ENCODE results near the gene ZMYND11.

Gene ZMYND11

DNA sequence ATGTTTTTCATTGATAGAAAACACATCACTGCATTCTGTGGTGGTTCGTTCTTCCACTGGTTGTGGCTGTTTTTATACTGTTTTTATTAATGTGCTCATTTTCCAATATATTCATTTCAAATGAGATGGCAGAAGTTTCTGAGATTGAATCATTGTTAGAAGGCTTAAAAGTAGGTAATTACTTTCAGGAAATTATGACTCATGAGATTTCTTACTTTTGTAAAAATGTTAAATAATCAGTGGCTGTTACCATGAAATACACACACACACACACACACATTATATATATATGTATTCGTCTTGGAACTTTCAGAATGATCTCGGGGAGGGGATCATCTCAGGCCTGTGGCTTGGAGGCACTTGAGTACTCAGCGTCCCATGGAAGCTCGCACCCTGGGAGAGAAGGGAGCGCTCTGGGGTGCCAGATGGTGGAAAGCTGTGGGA, 66.1 kb downstream of the ZMYND11 start:
- no peak for DNase-seq

GRCh38 chr10:208616-209015, 73.4 kb downstream of the ZMYND11 start:
- DNase-seq: no peak

- DNase-seq: no peak
Measured at GRCh38 chr10:209357-209756, 74.1 kb downstream of the ZMYND11 start.

DNA sequence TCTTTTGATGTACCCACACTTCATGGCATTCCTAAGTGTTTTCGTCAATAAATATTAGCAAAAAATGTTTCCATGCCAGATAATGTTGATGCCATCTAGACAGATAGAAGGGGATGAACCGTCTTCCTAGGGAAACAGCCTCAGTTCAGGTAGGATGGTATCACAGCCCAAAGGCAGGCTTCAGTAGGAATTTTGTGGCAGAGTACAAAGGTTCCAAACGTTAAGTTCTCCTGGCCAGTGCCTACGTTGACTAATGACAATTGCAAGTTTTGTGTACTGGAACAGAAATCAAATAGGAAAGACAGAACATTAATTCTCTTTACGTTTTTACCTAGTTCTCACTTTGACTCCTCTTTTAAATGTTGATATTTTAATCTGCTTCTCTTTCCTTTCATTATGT, 75.0 kb downstream of the ZMYND11 start:
- no peak for DNase-seq

DNA sequence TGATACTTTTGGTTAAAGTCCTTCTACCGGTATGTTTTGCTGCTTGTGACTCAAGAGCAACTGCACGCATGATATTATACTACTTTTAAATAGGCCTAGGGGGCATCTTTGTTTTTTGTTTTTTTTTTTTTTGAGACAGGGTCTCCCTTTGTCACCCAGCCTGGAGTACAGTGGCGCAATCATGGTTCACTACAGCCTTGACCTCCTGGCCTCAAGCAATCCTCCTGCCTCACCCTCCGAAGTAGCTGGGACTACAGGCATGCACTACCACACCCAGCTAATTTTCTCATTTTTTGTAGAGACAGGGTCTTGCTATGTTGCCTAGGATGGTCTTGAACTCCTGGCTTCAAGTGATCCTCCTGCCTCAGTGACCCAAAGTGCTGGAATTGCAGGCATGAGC, 80.2 kb downstream of the ZMYND11 start:
- DNase-seq: no peak

DNA sequence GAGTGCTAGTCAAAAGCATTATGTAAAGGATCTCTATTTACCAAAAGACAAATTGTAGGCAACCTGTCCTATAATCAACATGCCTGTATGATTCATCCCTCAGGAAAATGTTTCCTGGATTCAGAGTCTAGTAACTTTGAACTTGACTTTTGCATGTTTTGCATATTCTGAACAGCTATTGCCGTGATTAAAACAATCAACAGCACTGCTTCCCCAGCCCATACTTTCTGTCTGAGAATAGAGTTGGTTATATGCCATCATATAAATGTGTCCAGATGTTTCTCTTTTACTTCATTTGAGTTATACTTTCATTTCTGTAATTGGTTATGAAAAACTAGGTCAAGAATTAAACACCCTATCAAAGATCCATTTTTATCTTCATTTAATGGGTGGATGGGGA, 83.5 kb downstream of the ZMYND11 start:
- DNase-seq: no peak

- no peak for DNase-seq
Measured at GRCh38 chr10:219731-220472, 84.6 kb downstream of the ZMYND11 start.

- DNase-seq: no peak
Measured at GRCh38 chr10:224571-224970, 89.3 kb downstream of the ZMYND11 start.

- DNase-seq: no peak
Measured at GRCh38 chr10:226018-226417, 90.8 kb downstream of the ZMYND11 start.

DNA sequence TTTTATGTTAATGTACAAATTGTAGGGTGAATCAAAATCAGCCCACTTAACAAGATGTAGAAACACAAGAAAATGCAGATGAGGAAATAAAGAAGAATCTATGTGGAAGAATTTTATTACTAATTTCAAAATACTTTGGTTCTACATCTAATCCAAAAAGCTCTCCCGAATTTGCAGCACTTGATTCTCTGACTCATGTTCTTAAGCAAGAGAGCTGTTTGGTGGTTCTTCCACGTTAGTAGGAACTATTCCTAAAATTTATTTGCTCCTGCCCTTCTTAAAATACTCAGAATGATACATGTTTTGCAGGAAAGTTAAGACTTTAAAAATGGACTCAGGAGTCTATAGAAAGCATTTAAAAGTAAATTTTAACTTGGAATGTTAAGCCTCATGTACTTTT, 91.8 kb downstream of the ZMYND11 start:
- DNase-seq: no peak

- DNase-seq: no peak
Measured at GRCh38 chr10:228366-228765, 93.1 kb downstream of the ZMYND11 start.

- no peak for DNase-seq
Measured at GRCh38 chr10:230758-231157, 95.5 kb downstream of the ZMYND11 start.

DNA sequence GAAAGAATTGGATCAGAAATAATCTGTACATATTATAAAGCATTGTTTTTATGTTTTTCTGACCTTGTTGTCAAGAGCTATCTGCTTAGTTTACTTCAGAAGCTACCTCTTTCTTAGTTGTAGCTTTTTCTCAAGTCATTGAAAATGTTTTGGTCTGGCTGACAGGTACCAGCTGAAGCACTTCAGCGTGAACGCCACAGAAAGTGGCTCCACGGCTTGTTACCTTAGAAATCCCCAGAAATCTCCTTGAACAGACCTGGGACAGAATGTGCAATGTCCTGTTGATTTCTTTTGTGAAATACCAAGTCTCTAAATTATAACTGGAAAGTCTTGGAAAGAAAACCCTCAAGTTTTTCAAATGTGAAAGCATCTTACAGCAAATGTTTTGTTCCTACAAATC, 96.8 kb downstream of the ZMYND11 start:
- DNase-seq: no peak

GRCh38 chr10:232878-233277, 97.6 kb downstream of the ZMYND11 start:
- DNase-seq: no peak

GRCh38 chr10:234708-235406, 99.6 kb downstream of the ZMYND11 start:
- DNase-seq: no peak

- DNase-seq: no peak
Measured at GRCh38 chr10:235915-236314, 100.7 kb downstream of the ZMYND11 start.

DNA sequence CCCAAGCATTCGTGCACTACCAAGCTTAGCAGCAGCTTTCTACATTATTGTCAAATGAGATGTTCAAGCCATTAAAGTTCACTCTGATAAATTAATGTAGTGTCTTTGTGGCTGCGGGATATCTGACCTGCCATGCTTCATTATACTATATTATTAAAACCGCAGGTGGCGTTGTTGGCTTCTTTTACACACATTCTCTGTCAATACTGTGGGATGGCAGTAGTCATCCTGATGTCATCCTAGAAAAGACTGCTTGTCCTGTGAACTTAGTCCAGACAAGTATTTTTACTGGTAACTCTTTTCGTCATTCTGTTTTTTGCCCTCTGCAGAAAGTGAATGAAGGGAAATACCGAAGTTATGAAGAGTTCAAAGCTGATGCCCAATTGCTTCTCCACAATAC, 103.9 kb downstream of the ZMYND11 start:
- DNase-seq: no peak

DNA sequence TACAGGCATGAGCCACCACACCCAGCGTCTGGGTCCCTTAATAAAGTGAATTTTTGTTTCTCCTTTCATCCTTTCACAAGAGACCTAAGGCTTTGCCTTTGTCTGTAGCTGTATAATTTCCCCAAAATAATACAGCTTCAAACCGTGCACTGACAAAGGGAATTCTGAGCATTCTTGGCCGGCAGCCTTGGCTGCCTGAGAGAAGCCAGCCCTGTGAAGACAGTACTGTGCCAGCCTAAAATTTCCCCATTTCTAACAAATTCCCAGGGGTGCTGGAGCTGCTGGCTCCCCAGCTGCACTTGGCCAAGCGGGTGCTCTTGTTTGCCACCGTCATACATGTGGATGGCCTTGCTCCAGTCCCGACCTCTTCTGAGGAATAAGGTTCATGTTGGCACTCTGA, 106.2 kb downstream of the ZMYND11 start:
- DNase-seq: no peak

GRCh38 chr10:241966-242643, 106.8 kb downstream of the ZMYND11 start:
- DNase-seq: no peak

DNA sequence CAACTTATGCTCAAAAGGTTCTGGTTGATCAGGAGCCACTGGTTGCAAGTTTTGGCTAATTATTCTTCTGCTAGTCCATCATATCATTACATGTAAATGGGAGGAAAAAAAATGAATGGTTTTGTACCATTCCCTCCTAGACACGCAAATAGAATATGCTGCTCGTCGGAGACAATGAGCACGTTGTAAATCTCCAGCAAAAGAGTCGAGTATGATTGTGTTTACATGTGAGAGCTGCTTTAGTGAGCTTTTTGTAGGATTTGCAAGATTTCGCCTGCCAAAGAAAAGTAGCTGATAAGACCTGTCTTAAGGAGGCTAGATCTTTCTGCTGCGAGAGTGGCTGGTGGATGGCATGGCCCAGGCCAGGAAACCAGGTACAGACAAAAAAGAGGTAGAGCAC, 109.0 kb downstream of the ZMYND11 start:
- no peak for DNase-seq

DNA sequence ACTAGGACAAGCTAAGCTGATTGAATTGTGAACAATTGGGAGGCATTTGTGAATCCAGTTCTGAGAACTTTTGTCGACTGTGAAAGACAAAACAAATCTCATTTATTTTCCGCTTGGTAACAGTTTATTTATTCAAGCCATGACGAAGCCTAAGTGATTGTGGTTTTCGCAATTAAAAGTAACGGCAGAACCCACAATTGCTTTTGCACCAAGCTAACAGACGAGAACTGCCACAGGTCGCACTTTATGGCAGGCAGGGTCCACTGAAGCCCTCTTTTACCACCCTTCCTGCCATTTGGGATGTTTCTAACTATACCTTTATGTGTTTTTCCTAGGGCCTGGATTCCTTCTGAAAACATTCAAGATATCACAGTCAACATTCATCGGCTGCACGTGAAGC, 111.2 kb downstream of the ZMYND11 start:
- no peak for DNase-seq

DNA sequence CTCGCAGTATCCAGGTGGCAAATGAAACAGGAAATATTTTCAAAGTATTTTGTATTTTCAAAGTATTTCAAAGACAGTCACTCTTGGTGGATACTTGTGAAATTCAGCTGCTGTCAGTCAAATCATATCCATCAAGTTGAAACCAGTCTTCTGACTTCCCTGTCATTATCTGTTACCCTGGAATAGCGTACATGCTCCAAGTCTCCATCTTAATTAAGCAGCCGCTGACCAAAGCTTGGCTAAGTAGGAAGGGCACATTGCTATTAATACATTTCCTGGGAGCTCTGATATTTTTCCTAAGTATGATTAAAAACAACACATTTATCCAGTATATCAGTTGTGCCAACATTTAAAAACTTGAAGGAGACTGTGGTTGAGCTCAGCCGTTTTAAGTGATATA, 112.2 kb downstream of the ZMYND11 start:
- DNase-seq: no peak

DNA sequence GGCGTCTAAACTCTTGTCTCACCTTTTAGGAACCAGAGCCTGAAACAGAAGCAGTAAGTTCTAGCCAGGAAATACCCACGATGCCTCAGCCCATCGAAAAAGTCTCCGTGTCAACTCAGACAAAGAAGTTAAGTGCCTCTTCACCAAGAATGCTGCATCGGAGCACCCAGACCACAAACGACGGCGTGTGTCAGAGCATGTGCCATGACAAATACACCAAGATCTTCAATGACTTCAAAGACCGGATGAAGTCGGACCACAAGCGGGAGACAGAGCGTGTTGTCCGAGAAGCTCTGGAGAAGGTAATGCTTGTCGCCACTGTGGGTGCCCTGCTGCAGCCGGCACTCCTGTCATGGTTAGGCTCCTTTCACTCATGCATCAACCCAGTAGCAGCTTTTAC, 113.1 kb downstream of the ZMYND11 start:
- no peak for DNase-seq

DNA sequence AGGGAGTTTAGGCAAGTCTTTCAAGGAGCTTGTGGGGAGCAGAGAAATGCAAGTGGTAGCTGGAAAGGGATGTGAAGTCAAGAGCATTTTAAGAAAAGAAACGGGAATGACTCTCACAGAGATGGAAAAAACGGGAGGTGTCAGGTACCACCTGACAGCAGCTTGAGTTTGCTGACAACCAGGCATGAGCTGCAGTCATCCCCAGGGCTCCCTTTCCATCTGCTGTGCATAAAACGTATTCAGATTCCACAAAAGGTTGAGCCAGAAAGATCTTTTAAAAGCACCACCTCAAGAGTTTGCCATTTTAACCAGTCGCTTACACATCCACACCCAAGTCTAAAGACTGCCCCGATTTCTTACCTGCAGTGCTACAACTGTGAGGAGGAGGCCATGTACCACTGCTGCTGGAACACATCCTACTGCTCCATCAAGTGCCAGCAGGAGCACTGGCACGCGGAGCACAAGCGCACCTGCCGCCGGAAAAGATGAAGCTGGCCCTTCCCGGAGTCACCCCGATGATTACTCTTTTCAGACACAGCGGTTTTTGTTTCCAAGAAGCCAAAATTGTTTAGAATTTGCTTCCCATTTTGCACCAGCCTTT, 116.8 kb downstream of the ZMYND11 start:
- DNase-seq: no peak
